Amygdala (tissue), 56 donors: ENCODE measurements around the gene BNC1.

ENCODE experiments used
- DNase-seq, 56 donors: peaks; one replicate each; lab custom pipeline; 2025; lab: John Stamatoyannopoulos, UW

Gene BNC1

DNA sequence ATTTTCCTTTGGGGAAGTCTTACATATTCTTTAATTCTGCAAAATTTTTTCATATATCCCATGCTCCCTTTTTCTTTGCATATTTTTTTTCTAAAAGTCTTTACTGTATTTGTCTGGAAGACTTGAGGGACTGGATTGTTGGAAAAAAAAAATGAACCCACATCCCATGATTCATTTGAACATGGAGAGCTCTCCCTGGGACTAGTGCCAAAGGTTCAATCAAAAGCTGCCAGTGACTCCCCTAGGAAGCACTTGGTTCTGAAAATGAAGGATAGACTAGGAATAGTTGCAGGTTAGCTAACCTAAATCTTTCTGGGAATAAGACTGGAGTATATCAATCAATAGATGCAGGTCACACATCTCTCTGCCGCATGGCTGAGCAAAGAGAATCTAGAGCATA is 16.4 kb upstream of the BNC1 start:
- no peak for DNase-seq

DNA sequence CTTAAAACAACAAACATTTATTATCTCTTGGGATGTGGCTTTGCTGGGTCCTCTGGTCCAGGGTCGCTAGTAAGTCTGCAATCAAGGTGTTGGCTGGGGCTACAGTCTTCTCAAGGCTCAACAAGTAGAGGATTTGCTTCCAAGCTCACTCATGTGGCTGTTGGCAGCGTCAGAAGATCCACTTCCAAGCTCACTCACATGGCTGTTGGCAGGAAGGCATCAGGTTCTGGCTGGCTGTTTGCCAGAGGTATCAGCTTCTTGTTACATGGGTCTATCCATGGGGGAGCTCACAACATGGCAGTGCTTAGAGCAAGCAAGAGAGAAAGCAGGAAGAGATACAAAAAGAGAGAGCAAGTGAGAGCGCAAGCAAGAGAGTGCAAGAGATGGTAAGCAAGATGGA is 15.0 kb upstream of the BNC1 start:
- no peak for DNase-seq

DNA sequence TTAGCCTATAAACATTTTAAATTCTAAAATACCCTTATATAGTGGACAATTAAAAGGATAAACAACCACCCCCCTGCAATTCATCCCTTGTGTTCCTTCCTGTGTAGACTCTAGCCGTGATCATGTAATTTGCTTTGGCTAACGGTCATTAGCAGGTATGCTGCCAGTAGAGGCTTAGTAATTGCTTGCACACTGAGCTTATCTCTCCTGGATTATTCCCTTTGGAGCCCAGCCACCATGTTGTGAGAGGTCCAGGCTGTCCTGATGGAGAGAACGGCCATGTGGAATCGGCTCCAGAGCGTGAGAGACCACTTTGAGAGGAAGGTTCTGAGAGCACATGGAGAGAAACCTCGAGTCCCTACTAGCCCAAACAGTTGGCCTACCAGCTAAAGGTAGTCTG is 11.0 kb upstream of the BNC1 start:
- no peak for DNase-seq

DNA sequence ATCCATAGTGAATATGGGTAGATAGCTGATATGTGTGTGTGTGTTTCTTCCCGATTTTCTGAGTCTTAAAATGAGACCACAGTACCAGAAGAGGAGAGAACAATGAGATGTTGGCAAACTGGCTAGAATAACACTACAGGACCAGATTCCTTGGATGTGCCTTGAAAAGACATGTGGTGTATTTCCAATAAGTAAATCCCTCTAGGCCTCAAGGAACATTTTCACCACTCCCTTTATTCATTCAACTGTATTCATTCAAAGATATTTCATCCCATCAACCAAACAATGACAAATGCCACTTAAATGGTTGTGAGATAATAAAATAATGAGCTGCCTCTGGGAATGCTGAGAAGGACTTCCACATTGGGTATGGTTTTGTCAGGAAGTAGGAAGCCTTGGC is 8.7 kb upstream of the BNC1 start:
- no peak for DNase-seq

DNA sequence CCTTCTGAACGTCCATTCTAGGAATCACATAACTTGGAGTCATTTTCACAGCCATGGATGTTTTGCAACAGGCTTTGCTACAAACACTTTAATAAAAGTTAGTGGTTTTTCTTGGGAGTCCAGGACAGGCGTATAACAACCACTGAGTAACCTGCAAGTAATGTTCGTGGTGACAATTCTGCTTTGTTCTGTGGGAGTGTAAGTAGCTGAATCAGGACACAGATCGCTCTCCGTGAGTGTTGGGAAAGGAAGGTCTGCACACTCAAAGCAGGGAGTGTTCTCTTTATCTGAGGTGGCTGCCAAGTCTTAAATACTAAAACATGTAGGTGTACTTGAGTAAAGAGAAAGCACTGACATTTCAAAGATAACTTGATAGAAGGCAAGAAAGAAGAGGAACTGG is 7.9 kb upstream of the BNC1 start:
- no peak for DNase-seq

DNA sequence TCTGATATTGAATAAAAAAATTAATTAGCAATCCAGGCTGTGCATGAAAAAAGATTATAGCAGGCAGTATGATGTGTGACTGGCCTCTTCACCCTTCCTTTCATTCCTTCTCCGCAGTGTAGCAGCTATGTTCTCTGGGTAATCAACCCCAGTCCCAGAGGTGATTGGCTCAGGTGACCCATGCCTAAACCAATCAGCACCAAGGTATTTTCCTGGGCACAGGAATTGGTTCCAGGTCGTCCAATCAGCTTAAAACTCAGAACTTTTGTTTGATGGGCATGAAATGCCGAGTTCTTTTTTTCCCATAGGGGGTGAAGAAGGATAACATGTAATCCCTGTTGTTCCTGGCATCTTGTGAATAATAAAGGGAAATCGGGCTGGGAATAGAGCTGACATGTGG is 5.8 kb upstream of the BNC1 start:
- no peak for DNase-seq

DNA sequence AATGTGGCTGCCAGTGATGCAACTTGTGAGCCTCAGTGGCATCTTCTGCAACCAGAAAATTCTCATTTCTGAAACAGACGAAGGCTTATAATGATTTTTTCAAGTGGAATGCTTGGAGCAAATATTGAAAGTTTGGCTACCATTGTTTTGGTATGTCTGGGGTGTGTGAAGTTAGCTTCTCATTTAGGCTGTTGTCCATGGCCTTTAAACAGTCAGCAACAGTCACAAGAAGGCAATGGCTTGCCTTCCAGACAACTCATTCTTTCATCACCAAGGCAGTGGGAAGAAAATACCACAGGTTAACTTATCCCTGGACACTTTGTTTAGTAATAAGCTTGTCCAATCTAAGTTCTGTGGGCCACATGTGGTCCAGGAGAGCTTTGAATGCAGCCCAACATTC is 4.7 kb upstream of the BNC1 start:
- DNase-seq, result no peak

DNA sequence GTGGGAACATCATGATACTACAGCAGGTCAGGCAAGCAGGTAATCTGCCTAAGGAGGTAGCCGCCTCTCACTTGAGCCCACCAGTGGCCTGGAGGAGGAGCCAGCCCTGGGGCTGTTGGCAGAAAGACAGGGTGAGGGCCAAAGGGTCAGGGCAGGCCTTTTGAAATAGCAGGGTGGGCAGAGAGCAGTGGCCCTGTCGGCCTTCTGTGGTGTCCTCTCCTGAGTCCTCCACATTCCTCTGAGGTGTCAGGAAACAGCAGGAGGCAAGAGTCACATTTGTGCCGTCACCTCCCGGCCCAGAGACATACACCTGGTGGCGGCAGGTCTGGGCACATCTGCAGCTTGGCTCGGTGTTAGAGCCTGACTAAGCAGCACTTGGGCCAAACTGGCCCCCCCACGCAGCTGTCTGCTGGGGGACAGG is 3.9 kb upstream of the BNC1 start:
- DNase-seq, result no peak

DNA sequence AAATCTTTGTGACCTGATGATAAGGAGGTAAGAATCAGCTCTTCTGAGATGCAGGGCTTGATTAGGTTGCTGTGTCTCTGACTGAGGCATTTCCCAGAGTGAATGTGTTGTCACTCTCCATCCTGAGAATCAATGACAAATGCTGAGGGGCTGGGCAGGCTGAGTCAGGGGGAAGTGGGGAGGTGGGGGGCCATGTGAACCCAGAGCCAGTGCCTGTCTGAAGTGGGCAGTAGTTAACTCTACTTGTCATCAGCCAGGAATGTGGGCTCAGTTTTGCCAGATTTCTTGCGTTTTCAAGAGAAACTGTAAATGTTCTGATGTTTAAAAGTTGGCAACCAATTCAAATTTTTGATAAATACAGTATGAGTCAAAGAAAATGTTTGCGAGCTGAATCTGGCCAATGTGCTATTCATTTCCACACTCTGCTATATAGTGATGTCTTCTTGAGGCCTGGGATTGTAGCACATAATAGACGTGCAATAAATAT is 3.1 kb upstream of the BNC1 start:
- DNase-seq, result no peak

DNA sequence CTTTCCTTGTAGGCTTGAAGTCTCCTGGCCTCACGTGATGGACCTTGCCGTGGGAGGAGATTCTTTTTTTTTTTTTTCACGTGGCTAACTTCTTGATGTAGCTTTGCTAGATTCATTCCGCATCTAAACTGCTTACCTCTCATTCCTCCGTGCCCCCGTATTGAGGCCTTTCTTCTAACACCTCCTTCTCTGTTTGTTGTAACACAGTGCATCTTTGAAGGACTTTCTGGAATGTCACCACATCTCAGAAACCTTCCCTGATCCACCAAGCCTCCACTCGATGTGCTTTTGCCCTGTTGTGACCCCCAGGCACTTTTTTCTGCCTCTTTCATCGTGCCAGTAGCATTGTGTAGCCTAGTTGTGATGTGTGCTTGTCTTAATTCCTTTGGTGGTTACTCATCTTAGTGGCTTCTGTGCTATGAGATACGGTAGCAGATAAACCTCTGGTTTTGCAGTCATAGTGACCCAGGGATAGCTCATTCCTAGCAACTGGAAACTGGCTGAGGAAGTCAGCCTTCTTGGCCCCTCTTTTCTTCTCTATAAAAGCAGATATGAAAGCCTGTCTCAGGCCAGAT is 1.6 kb upstream of the BNC1 start:
- no peak for DNase-seq

DNA sequence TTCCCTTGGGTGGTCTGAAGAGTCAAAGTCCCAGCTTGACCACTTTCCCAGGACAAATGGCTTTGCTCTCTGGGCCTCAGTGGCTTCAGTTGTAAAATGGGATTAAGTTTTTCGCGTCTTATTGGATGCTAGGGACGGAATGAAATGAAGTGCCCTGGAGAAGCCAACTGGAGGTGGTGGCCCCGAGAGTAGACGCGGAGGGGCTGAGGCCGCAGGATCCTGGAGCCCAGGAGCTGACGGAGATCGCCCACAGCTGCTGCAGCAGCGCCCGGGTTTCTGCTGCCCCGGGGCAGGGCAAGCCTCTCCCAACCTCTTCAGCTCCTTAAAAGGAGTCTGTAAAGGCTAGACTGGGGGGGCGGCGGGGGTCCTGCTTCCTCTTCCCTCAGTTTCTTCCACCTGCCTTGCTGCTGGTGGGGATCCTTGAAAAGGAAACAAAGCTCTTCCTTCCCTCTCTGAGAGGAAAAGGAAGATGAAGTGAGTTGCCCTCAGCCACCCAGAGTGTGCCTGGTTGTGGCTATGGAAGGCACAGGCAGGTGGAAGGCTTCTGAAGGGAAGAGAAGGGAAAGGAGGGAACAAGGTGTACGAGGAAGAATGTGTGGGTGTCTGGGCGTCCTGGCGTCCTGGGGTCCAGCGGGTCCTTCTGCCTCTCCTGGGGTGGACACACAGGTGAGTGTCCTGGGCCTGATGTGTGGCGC is 967 bp upstream of the BNC1 start:
- DNase-seq, result no peak

DNA sequence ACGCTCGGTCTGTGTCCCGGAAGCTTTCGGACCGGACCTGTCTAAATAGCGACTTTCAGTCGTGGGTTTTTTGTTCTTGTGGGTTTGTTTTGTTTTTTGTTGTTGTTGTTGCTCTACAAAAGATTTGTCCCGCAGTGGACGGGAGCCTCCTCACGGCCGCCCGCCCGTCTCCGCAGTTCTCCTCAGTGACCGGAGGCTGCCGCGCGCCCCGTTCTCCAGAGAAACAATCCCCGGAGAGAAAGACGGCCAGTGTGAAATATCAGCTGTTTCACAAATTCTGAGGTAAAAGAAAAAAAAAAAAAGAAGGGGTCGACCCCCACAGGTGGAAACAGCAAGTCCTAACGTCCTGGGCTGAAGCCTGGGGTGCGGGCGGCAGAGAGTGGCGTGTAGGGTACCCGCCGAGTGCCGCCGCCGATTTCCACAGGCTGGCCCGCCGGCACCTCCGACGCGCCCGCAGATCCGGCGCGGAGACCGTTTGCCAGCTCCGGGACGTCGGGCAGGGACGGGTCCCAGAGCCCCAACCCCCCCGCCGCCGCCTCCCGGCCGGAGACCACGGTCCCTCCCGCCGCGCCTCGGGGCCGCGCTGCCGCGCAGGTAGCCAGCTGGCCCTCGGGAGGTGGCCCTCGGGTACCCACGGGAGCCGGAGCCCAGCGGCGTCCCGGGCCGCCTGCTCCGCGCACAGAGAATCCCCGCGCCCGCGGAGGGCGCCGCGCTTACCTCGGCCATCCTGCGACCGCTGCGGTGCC is 478 bp downstream of the BNC1 start:
- no peak for DNase-seq

DNA sequence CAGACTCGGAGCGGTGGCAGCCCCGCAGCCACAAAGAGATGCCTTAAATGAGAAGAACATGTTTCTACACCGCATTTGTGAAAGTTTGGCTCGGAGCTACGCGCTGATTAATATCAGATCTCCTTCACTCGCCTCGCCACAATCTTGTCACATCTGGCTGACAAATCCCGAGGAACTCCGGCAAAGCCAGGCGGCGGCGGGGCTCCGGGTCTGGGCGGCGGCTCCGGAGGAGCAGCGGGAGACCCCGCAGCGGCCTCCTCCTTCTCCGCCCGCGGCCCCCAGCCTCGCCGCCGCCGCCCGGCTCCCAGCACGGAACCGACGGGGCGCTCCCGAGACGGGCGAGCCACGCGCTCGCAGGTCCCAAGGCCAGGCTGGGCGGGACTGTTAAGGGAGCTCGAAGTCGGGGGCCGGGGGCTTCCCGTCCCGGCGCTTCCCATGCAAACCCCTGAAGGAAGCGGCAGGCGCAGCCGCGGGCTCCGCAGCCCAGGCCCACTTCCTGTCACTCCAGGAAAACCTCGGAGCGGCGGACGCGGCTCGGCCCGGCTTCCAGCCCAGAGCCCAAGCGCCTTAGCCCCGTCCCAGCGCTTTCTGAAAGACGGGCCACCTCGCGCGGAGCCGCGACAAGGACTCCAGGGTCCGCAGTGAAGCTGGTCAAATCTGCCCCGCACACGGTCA is 1.2 kb downstream of the BNC1 start:
- no peak for DNase-seq

DNA sequence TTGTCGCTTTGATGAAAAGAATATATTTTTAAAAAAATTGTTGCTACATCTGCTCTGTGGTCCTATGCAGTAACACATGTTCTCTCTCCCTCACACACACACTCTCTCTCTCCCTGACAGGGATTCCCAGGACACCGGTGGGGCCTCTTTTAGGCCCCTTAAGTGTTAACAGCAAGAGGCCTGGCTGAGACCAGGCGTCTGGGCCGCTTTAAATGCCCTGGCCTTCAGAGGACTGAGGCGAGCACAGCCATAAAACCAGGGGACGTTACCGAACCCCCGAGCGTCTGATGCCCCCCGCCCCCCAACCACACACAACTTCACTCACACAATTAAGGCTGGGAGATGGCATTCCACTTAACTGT is 1.7 kb downstream of the BNC1 start:
- DNase-seq, result no peak

DNA sequence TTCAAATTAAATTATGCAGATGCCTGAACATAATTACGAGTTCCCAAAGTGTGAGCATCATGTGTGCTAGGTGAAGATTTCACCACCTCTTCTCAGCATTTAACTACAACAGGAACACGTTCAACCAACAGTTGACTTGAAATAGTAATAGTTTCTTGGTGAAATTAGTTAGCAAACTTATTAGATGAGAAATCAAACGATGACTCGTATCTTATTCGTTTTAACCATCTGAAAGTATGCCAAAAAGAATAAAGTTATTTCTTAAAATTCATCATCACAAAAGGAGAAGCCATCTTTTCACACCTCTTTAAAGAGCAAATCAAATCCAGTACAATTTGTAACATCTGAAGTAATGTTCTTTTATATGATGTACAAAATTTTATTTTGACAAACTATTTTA is 2.3 kb downstream of the BNC1 start:
- DNase-seq, result no peak

DNA sequence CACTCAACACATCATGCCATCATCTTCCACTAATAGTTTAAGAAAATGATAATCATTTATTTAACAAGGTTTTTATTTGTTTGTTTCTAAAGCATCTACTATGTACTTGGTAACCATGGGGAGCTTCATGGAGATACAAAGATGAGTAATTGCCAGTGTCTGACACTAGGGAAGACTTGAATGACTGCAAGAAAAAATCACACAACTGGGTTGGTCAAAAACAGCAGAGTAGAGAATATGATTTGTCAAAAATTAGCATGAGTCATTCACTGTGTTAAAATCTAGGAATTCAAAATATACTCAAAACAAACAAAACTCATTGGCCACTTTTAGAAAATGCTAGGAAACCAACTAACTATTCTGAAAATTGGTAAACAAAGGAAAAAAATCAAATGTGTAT is 6.3 kb downstream of the BNC1 start:
- DNase-seq, result no peak

DNA sequence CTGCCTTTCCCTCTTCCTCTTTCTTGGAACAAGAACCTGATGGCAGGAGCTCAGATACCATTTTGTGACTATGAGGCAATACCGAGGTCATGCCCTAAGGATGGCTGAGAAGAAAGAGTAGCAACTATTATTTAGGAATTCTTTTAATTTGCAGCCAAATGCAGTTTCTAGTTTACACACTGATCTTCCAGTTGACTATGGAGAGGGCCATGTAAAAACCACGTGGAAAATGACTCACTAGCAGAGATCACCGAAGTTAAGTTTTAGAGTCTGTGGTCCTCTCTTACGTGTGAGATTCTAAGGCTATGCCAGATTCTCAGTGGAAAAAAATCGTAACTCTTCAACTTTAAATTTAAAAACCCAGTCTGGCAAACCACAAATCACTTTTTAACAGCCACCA is 7.8 kb downstream of the BNC1 start:
- no peak for DNase-seq

DNA sequence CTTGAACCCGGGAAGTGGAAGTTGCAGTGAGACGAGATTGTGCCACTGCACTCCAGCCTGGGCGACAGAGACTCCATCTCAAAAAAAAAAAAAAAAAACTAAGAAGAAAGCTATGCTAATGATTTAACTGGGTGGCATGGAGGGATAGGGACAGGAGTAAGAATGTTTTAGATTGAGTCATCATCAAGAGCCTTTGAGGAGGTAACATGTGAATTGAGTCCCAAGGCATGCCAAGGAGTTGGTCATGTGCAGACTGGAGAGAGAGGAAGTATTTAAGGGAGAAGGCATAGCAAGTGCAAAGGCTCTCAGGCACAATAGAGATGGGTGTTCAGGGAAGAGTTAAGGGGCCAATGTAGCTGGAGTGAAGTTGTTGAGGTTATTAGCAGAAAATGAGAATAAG is 9.1 kb downstream of the BNC1 start:
- no peak for DNase-seq

DNA sequence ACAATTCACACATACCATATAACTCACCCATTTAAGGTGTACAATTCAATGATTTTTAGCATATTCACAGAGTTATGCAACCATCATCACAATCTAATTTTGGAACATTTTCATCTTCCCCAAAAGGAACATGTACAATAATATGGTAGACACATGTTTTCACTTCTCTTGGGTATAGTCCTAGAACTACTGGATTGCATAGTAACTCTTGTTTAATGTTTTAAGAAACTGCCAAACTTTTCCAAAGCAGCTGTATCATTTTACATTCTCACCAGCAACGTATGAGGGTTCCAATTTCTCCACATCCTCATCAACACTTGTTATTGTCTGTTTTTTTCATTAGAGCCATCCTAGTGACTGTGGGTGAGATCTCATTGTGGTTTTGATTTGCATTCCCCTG is 14.3 kb downstream of the BNC1 start:
- no peak for DNase-seq

DNA sequence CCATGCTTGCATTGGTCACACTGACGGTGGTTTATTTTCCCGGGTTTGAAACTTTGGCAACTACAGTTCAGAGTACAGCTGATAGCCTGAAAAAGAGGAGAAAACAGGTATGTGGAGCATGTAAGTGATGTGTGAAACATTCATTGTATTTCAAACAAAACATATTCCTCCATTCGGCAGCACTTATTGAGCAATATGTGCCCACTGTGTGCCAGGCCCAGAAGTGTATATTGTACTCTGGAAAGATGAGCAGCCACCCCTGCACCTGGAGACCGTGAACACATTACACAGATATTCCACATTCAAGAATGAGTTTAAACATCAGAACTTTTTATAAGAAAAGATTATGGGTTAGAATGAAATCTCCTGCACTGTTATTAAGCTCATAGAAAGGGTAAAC is 16.3 kb downstream of the BNC1 start:
- DNase-seq, result no peak

DNA sequence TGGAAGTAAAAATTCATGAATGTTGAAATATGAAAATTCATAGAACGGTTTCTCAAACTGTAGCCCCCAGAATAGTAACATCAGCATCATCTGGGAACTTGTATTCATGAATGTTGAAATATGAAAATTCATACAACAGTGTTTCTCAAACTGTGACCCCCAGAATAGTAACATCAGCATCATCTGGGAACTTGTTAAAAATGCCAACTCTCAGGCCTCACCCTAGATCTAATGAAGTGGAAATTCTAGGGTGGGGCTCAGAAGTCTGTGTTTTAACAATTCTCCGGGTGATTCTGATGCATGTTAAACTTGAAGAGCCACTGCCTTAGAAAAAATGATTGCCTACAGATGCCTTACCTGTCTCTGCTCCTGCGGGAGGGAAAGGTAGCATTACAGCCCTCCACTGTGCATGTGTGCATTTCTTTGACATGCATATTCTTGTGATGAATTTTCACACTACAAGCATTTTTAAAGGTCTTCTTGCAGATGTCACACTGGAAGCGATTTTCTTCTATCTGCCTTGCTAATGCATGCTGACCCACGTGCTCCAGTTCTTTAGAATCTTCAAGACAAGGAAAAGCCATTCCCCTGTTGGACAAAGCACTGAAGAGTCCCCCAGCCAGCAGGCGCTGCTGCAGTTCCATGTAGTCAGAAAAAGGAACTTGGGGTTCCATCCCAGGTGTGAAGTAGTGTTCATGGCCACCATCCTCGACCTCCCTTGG is 21.7 kb downstream of the BNC1 start:
- DNase-seq, result no peak
